HepG2 (cell line): Measurements from ENCODE around the gene AHCYL1. TPM values are rescaled to one million over a fixed set of nuclear protein-coding genes. Genes with fewer than 3 reads are reported as not detected.

ENCODE experiments used
- ATAC-seq: fragments of 200-7000 bp; cut with Tn5 transposase; 3 replicates; pipeline ENCODE4 v1.9.1; 2020; ENCODE audit warnings: mild to moderate bottlenecking, moderate library complexity
- BruUV-seq: library from RNA; stranded (reverse); fragments of 400-500 nt; replicated peaks from 2 replicates; lab custom pipeline; 2021; lab: Mats Ljungman, UMichigan
- CTCF ChIA-PET: fragments of 300-600 bp; formaldehyde crosslinking; extraction: SDS; loops from one replicate; lab custom pipeline; 2021; ENCODE audit warnings: low total read pairs, inconsistent platforms, low intra/inter-chr PET ratio; lab: Yijun Ruan, JAX
- POLR2A ChIA-PET: fragments of 350-600 bp; sonication (Branson Sonifier 250); formaldehyde crosslinking; loops from one replicate; lab custom pipeline; 2020; ENCODE audit warnings: antibody characterized with exemption, inconsistent platforms; lab: Yijun Ruan, JAX
- DNase-seq: peaks from one replicate; pipeline ENCODE4 v3.0.0-alpha.2; 2015; ENCODE audit warnings: low spot score
- FAIRE-seq: peaks from 3 replicates; lab custom pipeline; 2011; peaks lifted over from hg19 to GRCh38; lab: Jason Lieb, UNC
- H2AFZ ChIP-seq: one replicate; pipeline ENCODE4 v1.6.1; 2011; ENCODE audit warnings: low read length, inconsistent platforms
- H3K27ac ChIP-seq: fragments of 300-600 bp; 3 replicates; pipeline ENCODE4 v1.8.0; 2011; ENCODE audit warnings: mixed run types, mild to moderate bottlenecking, mixed read lengths, low read length, inconsistent platforms; ENCODE audit not compliant: insufficient read depth; ENCODE audit errors: extremely low read length
- H3K27me3 ChIP-seq, 2 experiments: fragments of 200-600 bp in 1 of 2; 2 replicates in 1 of 2; 3 replicates in 1 of 2; pipeline versions ENCODE4 v1.6.0 to v1.8.0; 2011; ENCODE audit warnings: low read length in 2 of 2, mild to moderate bottlenecking in 2 of 2, moderate library complexity in 2 of 2, inconsistent platforms in 1 of 2; ENCODE audit not compliant: insufficient read depth in 2 of 2, control insufficient read depth in 1 of 2
- H3K36me3 ChIP-seq, 2 experiments: fragments of 200-600 bp in 1 of 2; replicated peaks in 1 of 2; 2 replicates in 1 of 2; 3 replicates in 1 of 2; pipeline versions ENCODE4 v1.5.1 to v1.8.0; 2011; ENCODE audit warnings: low read length in 2 of 2, inconsistent platforms in 1 of 2; ENCODE audit not compliant: insufficient read depth in 2 of 2, control insufficient read depth in 1 of 2
- H3K4me1 ChIP-seq: 2 replicates; pipeline ENCODE4 v1.5.1; 2012; ENCODE audit warnings: low read length, inconsistent platforms; ENCODE audit not compliant: insufficient read depth
- H3K4me2 ChIP-seq: 2 replicates; pipeline ENCODE4 v1.6.0; 2011; ENCODE audit warnings: low read depth, low read length, inconsistent platforms
- H3K4me3 ChIP-seq, 3 experiments: fragments of 200-600 bp in 1 of 3; sonication (generic), shearing (Covaris generic) in 1 of 3; replicated peaks in 1 of 3; 2 replicates each; pipeline ENCODE4 v1.5.1; 2011 to 2016; ENCODE audit warnings: low read length in 3 of 3, inconsistent platforms in 2 of 3, low read depth in 2 of 3, mild to moderate bottlenecking in 2 of 3, control low read depth in 1 of 3, mixed read lengths in 1 of 3; ENCODE audit not compliant: insufficient read depth in 1 of 3
- H3K79me2 ChIP-seq: one replicate; pipeline ENCODE4 v1.6.1; 2011; ENCODE audit warnings: low read length, inconsistent platforms; ENCODE audit not compliant: insufficient read depth
- H3K9ac ChIP-seq: 2 replicates; pipeline ENCODE4 v1.6.0; 2011; ENCODE audit warnings: mild to moderate bottlenecking, low read depth, low read length, inconsistent platforms; ENCODE audit not compliant: insufficient read depth
- H3K9me3 ChIP-seq: 2 replicates; pipeline ENCODE4 v1.5.1; 2012; ENCODE audit warnings: mild to moderate bottlenecking, low read length
- H4K20me1 ChIP-seq: 2 replicates; pipeline ENCODE4 v1.6.0; 2011; ENCODE audit warnings: inconsistent platforms, mild to moderate bottlenecking, low read length, moderate library complexity; ENCODE audit not compliant: insufficient read depth
- ERF ChIP-seq: IDR thresholded peaks from 2 replicates; pipeline ENCODE4 v1.6.1; 2018; ENCODE audit warnings: missing biosample characterization, missing genetic modification reagents
- FOXJ3 ChIP-seq: sonication (generic); formaldehyde crosslinking; IDR thresholded peaks from 2 replicates; pipeline ENCODE4 v1.4.0; 2020; ENCODE audit warnings: missing genetic modification reagents, mild to moderate bottlenecking, borderline replicate concordance
- ISL2 ChIP-seq: sonication (generic); formaldehyde crosslinking; IDR thresholded peaks from 2 replicates; pipeline ENCODE4 v1.5.0; 2020; ENCODE audit warnings: missing genetic modification reagents
- MATR3 ChIP-seq: sonication (generic); formaldehyde crosslinking; IDR thresholded peaks from 2 replicates; pipeline ENCODE4 v1.4.0; 2020; ENCODE audit warnings: missing genetic modification reagents
- MAX ChIP-seq: IDR thresholded peaks from 2 replicates; pipeline ENCODE4 v1.6.1; 2012; ENCODE audit warnings: inconsistent platforms
- NFAT5 ChIP-seq: sonication (generic); formaldehyde crosslinking; IDR thresholded peaks from 2 replicates; pipeline ENCODE4 v1.4.0; 2020; ENCODE audit warnings: missing genetic modification reagents
- NFE2L2 ChIP-seq: fragments of 150-350 bp; IDR thresholded peaks from 2 replicates; pipeline ENCODE4 v1.6.1; 2014; ENCODE audit warnings: low read length
- POGZ ChIP-seq: sonication (generic); formaldehyde crosslinking; IDR thresholded peaks from 2 replicates; pipeline ENCODE4 v1.4.0; 2020; ENCODE audit warnings: mild to moderate bottlenecking, missing genetic modification reagents
- SIN3B ChIP-seq: fragments of 150-350 bp; IDR thresholded peaks from 2 replicates; pipeline ENCODE4 v1.6.1; 2014; ENCODE audit warnings: low read length
- TEF ChIP-seq: sonication (generic); formaldehyde crosslinking; IDR thresholded peaks from 2 replicates; pipeline ENCODE4 v1.5.0; 2020; ENCODE audit warnings: missing genetic modification reagents
- THYN1 ChIP-seq: sonication (generic); formaldehyde crosslinking; IDR thresholded peaks from 2 replicates; pipeline ENCODE4 v1.8.1; 2023; ENCODE audit warnings: low read depth, mild to moderate bottlenecking, moderate library complexity, missing genetic modification reagents, borderline replicate concordance
- TSC22D2 ChIP-seq: sonication (generic); formaldehyde crosslinking; IDR thresholded peaks from 2 replicates; pipeline ENCODE4 v1.5.1; 2020; ENCODE audit warnings: missing genetic modification reagents, mild to moderate bottlenecking, borderline replicate concordance
- ZBTB20 ChIP-seq: sonication (generic); formaldehyde crosslinking; IDR thresholded peaks from 2 replicates; pipeline ENCODE4 v1.8.1; 2023; ENCODE audit warnings: missing genetic modification reagents, low read depth, mild to moderate bottlenecking, borderline replicate concordance
- ZBTB3 ChIP-seq: sonication (generic); formaldehyde crosslinking; IDR thresholded peaks from 2 replicates; pipeline ENCODE4 v1.4.0; 2020; ENCODE audit warnings: low read depth, mild to moderate bottlenecking, moderate library complexity, missing genetic modification reagents, borderline replicate concordance
- ZNF225 ChIP-seq: sonication (generic); formaldehyde crosslinking; IDR thresholded peaks from 2 replicates; pipeline ENCODE4 v1.4.0; 2020; ENCODE audit warnings: mild to moderate bottlenecking, missing genetic modification reagents
- ZNF253 ChIP-seq: sonication (generic); formaldehyde crosslinking; IDR thresholded peaks from 2 replicates; pipeline ENCODE4 v1.8.0; 2022; ENCODE audit warnings: mild to moderate bottlenecking, missing genetic modification reagents, borderline replicate concordance
- ZNF343 ChIP-seq: sonication (generic); formaldehyde crosslinking; IDR thresholded peaks from 2 replicates; pipeline ENCODE4 v1.4.0; 2020; ENCODE audit warnings: mild to moderate bottlenecking, missing genetic modification reagents
- WGBS: methylation state at CpG from one replicate; pipeline ENCODE4 v1.1.6; 2017; ENCODE audit warnings: low lambda C conversion rate; 5-methylcytosine and 5-hydroxymethylcytosine counted together
- in situ Hi-C: cut with HindIII; loops from 2 replicates; pipeline ENCODE4 v1.10.0; 2017; ENCODE audit warnings: low pct_unique_long_range_greater_than_20kb; ENCODE audit not compliant: extremely low pct_ligation_motif_present
- intact Hi-C: fragments of 100-400 bp; cut with micrococcal nuclease; formaldehyde crosslinking; loops from one replicate; pipeline ENCODE4 v1.10.0; 2022; ENCODE audit not compliant: unreplicated experiment
- polyA plus RNA-seq, 8 experiments: library from polyadenylated mRNA; depleted of rRNA in 3 of 8; stranded (reverse) in 7 of 8; unstranded in 1 of 8; fragments of >200 nt; fragmentation: Illumina TruSeq in 4 of 8; extraction: Trizol in 4 of 8; gene quantifications; 2 replicates each; pipeline versions ENCODE4 v1.2.1 to v1.2.3, GENCODE V29; 2011 to 2016; ENCODE audit warnings: low read depth in 4 of 8, missing spikeins in 1 of 8, mixed read lengths in 1 of 8; ENCODE audit not compliant: insufficient read depth in 1 of 8
- total RNA-seq, 5 experiments: library from RNA; depleted of rRNA; stranded (reverse); fragments of >200 nt; fragmentation: Illumina TruSeq; extraction: Trizol; gene quantifications; 2 replicates each; pipeline ENCODE4 v1.2.3, GENCODE V29; 2016; ENCODE audit warnings: low read depth in 1 of 5

Gene AHCYL1
- total and polyA plus RNA-seq, 2 of the 13 experiments (the other 11 are each of a cell fraction or from before 2014, with no cell fraction given): 40.9 to 76.3 TPM

GRCh38 chr1:110050602-110051261 is 66.2 kb downstream of the AHCYL1 start (continued):
- TF ChIP-seq TEF: no peak
- no peak for TF ChIP-seq MATR3 (CRISPR knock-in tag)
- no peak for TF ChIP-seq ISL2 (CRISPR knock-in tag)

- in situ Hi-C loops (loop anchor here (5.0 kb wide), 1 partner anchor 56 kb away; no protein-coding TSS in a partner anchor), intact Hi-C loops (no loop called here)
- ATAC-seq (no peak), DNase-seq (no peak), FAIRE-seq (no peak)
- Histone ChIP-seq H3K9ac (no peak overlapping the region), H2AFZ (no peak overlapping the region), H3K79me2 (no peaks in the 10 kb centered on the region), H3K4me3 (no peak overlapping the region), H4K20me1 (0 out of 2 replicates have a peak, but pooled peaks cover 3% of the 10 kb centered on the region), H3K36me3 (peaks cover 37 to 81% of the 10 kb centered on the region in 2 experiments), H3K4me2 (no peak overlapping the region), H3K27ac (no peak overlapping the region), H3K9me3 (no peaks in the 10 kb centered on the region), H3K27me3 (no peaks in the 10 kb centered on the region), H3K4me1 (peaks cover 32% of the 10 kb centered on the region)
- 92% methylated on average over 2 of the region's 2 CpGs for WGBS
- POLR2A ChIA-PET: no interaction called here
- CTCF ChIA-PET: no interaction called here
- TF ChIP-seq ZBTB20 (CRISPR knock-in tag): no peak
- TF ChIP-seq SIN3B: no peak
- no peak for TF ChIP-seq ERF (CRISPR knock-in tag)
- TF ChIP-seq TSC22D2: no peak
- TF ChIP-seq MAX: no peak
- no peak for TF ChIP-seq NFAT5 (CRISPR knock-in tag)
- no peak for TF ChIP-seq ZNF225 (CRISPR knock-in tag)
- no peak for TF ChIP-seq POGZ (CRISPR knock-in tag)
- TF ChIP-seq ZBTB3 (CRISPR knock-in tag): no peak
- TF ChIP-seq ZNF253 (CRISPR knock-in tag): no peak
- no peak for TF ChIP-seq THYN1
- no peak for TF ChIP-seq FOXJ3 (CRISPR knock-in tag)
- TF ChIP-seq ZNF343 (CRISPR knock-in tag): no peak
- TF ChIP-seq NFE2L2: no peak
- BruUV-seq: no TSS peak
These were observed 66.7 kb downstream of the AHCYL1 start for GRCh38 chr1:110051262-110051648.
